HCT116 (cell line): ENCODE results near the gene PRELID1. TPM values are rescaled to one million over a fixed set of nuclear protein-coding genes. Genes with fewer than 3 reads are reported as not detected.

ENCODE experiments used
- ATAC-seq: fragments of 200-7000 bp; cut with Tn5 transposase; 2 replicates; pipeline ENCODE4 v1.9.1; 2020; ENCODE audit warnings: mild to moderate bottlenecking, moderate library complexity
- BruUV-seq: library from RNA; stranded (reverse); fragments of 400-500 nt; replicated peaks from 2 replicates; lab custom pipeline; 2021; lab: Mats Ljungman, UMichigan
- CTCF ChIA-PET: fragments of 300-600 bp; sonication (Branson Sonifier 250); formaldehyde crosslinking; loops from one replicate; lab custom pipeline; 2021; ENCODE audit warnings: antibody characterized with exemption; lab: Charles Lee
- POLR2A ChIA-PET: fragments of 300-600, 350-600 bp; sonication (Branson Sonifier 250); formaldehyde crosslinking; loops from one replicate; lab custom pipeline; 2021; ENCODE audit warnings: antibody characterized with exemption; lab: Charles Lee
- RAD21 ChIA-PET, 2 experiments: fragments of 300-600 bp; sonication (Branson Sonifier 250); formaldehyde crosslinking; loops; one replicate each; lab custom pipeline; 2023; ENCODE audit warnings: low total read pairs in 2 of 2; ENCODE audit not compliant: uncharacterized antibody in 2 of 2, unreplicated experiment in 2 of 2, low non-redundant PET in 1 of 2; lab: Charles Lee
- DNase-seq: peaks from one replicate; pipeline ENCODE4 v3.0.0-alpha.2; 2010; ENCODE audit warnings: low read depth, low spot score
- H2AFZ ChIP-seq: fragments of 200-600 bp; shearing (Covaris generic), sonication (generic); 2 replicates; pipeline ENCODE4 v1.6.1; 2017; ENCODE audit warnings: low read depth, mixed run types, mixed read lengths, antibody characterized with exemption, low read length; ENCODE audit not compliant: poor library complexity, severe bottlenecking
- H3K27ac ChIP-seq: 2 replicates; pipeline ENCODE4 v1.5.1; 2012; ENCODE audit warnings: low read depth, low read length
- H3K27me3 ChIP-seq: fragments of 200-600 bp; sonication (generic); 2 replicates; pipeline ENCODE4 v1.6.1; 2016; ENCODE audit warnings: mixed run types, low read length, mixed read lengths; ENCODE audit not compliant: insufficient read depth
- H3K36me3 ChIP-seq, 2 experiments: fragments of 200-500 bp in 1 of 2; fragments of 200-600 bp in 1 of 2; sonication (Bioruptor generic) in 1 of 2; sonication (generic) in 1 of 2; 2 replicates each; pipeline versions ENCODE4 v1.5.1 to v1.6.1; 2014 to 2016; ENCODE audit warnings: low read length in 2 of 2, inconsistent platforms in 1 of 2, mixed read lengths in 1 of 2, mixed run types in 1 of 2; ENCODE audit not compliant: insufficient read depth in 2 of 2, control insufficient read depth in 1 of 2
- H3K4me1 ChIP-seq, 2 experiments: fragments of 200-600 bp in 1 of 2; sonication (generic) in 1 of 2; 2 replicates each; pipeline versions ENCODE4 v1.5.1 to v1.6.1; 2012 to 2017; ENCODE audit warnings: low read length in 2 of 2, inconsistent platforms in 1 of 2, mild to moderate bottlenecking in 1 of 2, mixed read lengths in 1 of 2, mixed run types in 1 of 2, moderate library complexity in 1 of 2; ENCODE audit not compliant: insufficient read depth in 2 of 2, control insufficient read depth in 1 of 2
- H3K4me2 ChIP-seq: fragments of 200-600 bp; sonication (generic); 2 replicates; pipeline ENCODE4 v1.6.1; 2017; ENCODE audit warnings: mixed run types, low read length, mixed read lengths
- H3K4me3 ChIP-seq, 2 experiments: fragments of 200-600 bp in 1 of 2; sonication (generic) in 1 of 2; replicated peaks in 1 of 2; 2 replicates each; pipeline ENCODE4 v1.5.1; 2011 to 2016; ENCODE audit warnings: low read length in 2 of 2, control low read depth in 1 of 2, low read depth in 1 of 2, mild to moderate bottlenecking in 1 of 2, mixed read lengths in 1 of 2, mixed run types in 1 of 2
- H3K79me2 ChIP-seq: fragments of 200-600 bp; sonication (generic); 2 replicates; pipeline ENCODE4 v1.6.1; 2017; ENCODE audit warnings: mild to moderate bottlenecking, mixed run types, low read length, moderate library complexity, mixed read lengths; ENCODE audit not compliant: insufficient read depth
- H3K9ac ChIP-seq: fragments of 200-600 bp; sonication (generic); 2 replicates; pipeline ENCODE4 v1.6.1; 2016; ENCODE audit warnings: low read length, mixed read lengths
- H3K9me2 ChIP-seq: fragments of 200-600 bp; sonication (generic), shearing (Covaris generic); 2 replicates; pipeline ENCODE4 v1.6.1; 2017; ENCODE audit warnings: mixed run types, mild to moderate bottlenecking, moderate library complexity; ENCODE audit not compliant: insufficient read depth
- H3K9me3 ChIP-seq, 2 experiments: fragments of 200-500 bp in 1 of 2; fragments of 200-600 bp in 1 of 2; sonication (Bioruptor generic) in 1 of 2; sonication (generic) in 1 of 2; 2 replicates each; pipeline ENCODE4 v1.6.1; 2014 to 2017; ENCODE audit warnings: low read length in 2 of 2, mixed read lengths in 2 of 2, inconsistent platforms in 1 of 2, low read depth in 1 of 2, mild to moderate bottlenecking in 1 of 2, mixed run types in 1 of 2, moderate library complexity in 1 of 2; ENCODE audit not compliant: control insufficient read depth in 1 of 2, insufficient read depth in 1 of 2
- H4K20me1 ChIP-seq: fragments of 200-600 bp; sonication (generic), shearing (Covaris generic); 2 replicates; pipeline ENCODE4 v1.6.1; 2017; ENCODE audit warnings: mixed run types, mild to moderate bottlenecking, moderate library complexity; ENCODE audit not compliant: insufficient read depth
- CBX3 ChIP-seq: IDR thresholded peaks from 2 replicates; pipeline ENCODE4 v1.6.1; 2012; ENCODE audit warnings: low read depth
- CEBPB ChIP-seq: IDR thresholded peaks from 2 replicates; pipeline ENCODE4 v1.6.1; 2012; ENCODE audit warnings: low read depth
- EGR1 ChIP-seq: IDR thresholded peaks from 2 replicates; pipeline ENCODE4 v1.6.1; 2012; ENCODE audit warnings: low read depth
- ELF1 ChIP-seq: IDR thresholded peaks from 2 replicates; pipeline ENCODE4 v1.6.1; 2012; ENCODE audit warnings: low read depth, borderline replicate concordance
- EZH2 ChIP-seq: fragments of 200-600 bp; sonication (generic); IDR thresholded peaks from 2 replicates; pipeline ENCODE4 v1.6.1; 2017; ENCODE audit warnings: antibody characterized with exemption, mixed run types
- FOSL1 ChIP-seq: IDR thresholded peaks from 2 replicates; pipeline ENCODE4 v1.6.1; 2012; ENCODE audit warnings: low read depth
- JUND ChIP-seq: IDR thresholded peaks from 2 replicates; pipeline ENCODE4 v1.6.1; 2012
- POLR2A ChIP-seq: IDR thresholded peaks from 2 replicates; pipeline ENCODE4 v1.7.0; 2011; ENCODE audit warnings: borderline replicate concordance; ENCODE audit not compliant: insufficient read depth, insufficient read length; ENCODE audit errors: extremely low read depth
- POLR2AphosphoS5 ChIP-seq: IDR thresholded peaks from 2 replicates; pipeline ENCODE4 v1.6.1; 2011; ENCODE audit warnings: mild to moderate bottlenecking, low read depth, low read length, moderate library complexity
- RAD21 ChIP-seq: IDR thresholded peaks from 2 replicates; pipeline ENCODE4 v1.6.1; 2012; ENCODE audit warnings: low read depth, mild to moderate bottlenecking
- SIN3A ChIP-seq: IDR thresholded peaks from 2 replicates; pipeline ENCODE4 v1.6.1; 2012; ENCODE audit warnings: low read depth
- SP1 ChIP-seq: IDR thresholded peaks from 2 replicates; pipeline ENCODE4 v1.6.1; 2012; ENCODE audit warnings: low read depth
- SRF ChIP-seq: IDR thresholded peaks from 2 replicates; pipeline ENCODE4 v1.6.1; 2012; ENCODE audit warnings: low read depth
- TCF7L2 ChIP-seq: IDR thresholded peaks from 2 replicates; pipeline ENCODE4 v1.7.0; 2011; ENCODE audit warnings: borderline replicate concordance, inconsistent platforms; ENCODE audit not compliant: insufficient read depth, insufficient read length; ENCODE audit errors: extremely low read depth
- YY1 ChIP-seq: IDR thresholded peaks from 2 replicates; pipeline ENCODE4 v1.6.1; 2011; ENCODE audit warnings: low read length, low read depth, moderate library complexity, mild to moderate bottlenecking; ENCODE audit not compliant: insufficient replicate concordance; ENCODE audit errors: extremely low read depth
- ZFX ChIP-seq: fragments of 450-650 bp; IDR thresholded peaks from 2 replicates; pipeline ENCODE4 v1.6.1; 2017
- intact Hi-C: fragments of 100-400 bp; cut with micrococcal nuclease; formaldehyde crosslinking; loops from 2 replicates; pipeline ENCODE4 v1.10.0; 2022
- total RNA-seq: library from RNA; stranded (reverse); gene quantifications from one replicate; pipeline ENCODE4 v1.2.1, GENCODE V29; 2021; ENCODE audit not compliant: unreplicated experiment
- TF ChIP-seq, protein P1 (sequence below): IDR thresholded peaks from 2 replicates; pipeline ENCODE4 v1.6.1; 2012
- TF ChIP-seq, protein P2 (sequence below): IDR thresholded peaks from 2 replicates; pipeline ENCODE4 v1.6.1; 2012
- TF ChIP-seq, protein P3 (sequence below), 3 experiments: fragments of 200-600 bp in 1 of 3; sonication (generic) in 1 of 3; IDR thresholded peaks in 2 of 3; conservative IDR thresholded peaks in 1 of 3; 2 replicates each; pipeline ENCODE4 v1.5.1; 2012 to 2017; ENCODE audit warnings: low read depth in 2 of 3, low read length in 2 of 3, antibody characterized with exemption in 1 of 3, borderline replicate concordance in 1 of 3, control low read depth in 1 of 3, mild to moderate bottlenecking in 1 of 3, mixed read lengths in 1 of 3, mixed run types in 1 of 3, moderate library complexity in 1 of 3; ENCODE audit not compliant: insufficient read depth in 1 of 3

The PRELID1 gene
- total RNA-seq, 1 experiment from 2014 or later = 223 TPM

DNA sequence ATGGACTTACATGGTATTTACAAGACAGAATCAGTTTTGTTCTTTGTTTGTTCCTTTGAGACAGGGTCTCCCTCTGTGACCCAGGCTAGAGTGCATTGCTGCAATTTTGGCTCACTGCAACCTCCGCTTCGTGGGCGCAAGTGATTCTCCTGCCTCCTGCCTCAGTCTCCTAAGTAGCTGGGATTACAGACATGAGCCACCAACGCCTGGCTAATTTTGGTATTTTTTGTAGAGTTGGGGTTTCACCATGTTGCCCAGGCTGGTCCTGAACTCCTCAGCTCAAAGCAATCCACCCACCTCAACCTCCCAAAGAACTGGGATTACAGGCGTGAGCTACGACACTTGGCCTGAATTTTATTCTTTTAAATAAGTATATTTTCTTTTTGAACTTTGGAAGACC lies 27.7 kb upstream of the PRELID1 start:
- BruUV-seq = no TSS peak

DNA sequence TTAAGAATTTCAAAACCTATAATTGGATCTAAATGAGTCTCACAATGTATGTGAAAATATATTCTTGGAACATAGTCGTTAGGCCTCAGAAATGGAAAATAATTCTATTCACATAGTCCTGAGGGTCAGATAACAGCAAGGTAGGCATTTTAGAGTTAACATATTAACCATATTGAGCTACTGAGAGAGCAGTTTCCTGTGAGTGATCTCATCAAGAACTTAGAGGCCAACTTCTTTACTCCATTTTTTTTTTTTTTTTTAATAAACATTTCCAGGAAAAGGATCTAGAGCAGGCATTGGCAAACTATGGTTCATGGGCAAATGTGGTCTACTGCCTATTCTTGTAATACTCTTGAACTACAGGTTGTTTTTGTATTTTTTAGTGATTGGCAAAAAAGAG lies 26.7 kb upstream of the PRELID1 start:
- Histone ChIP-seq H3K4me3 (no peak overlapping the region), H3K27me3 (no peaks in the 10 kb centered on the region), H3K27ac (no peak overlapping the region), H3K9ac (no peak overlapping the region), H3K9me2 (no peaks in the 10 kb centered on the region), H4K20me1 (no peaks in the 10 kb centered on the region), H3K9me3 (no peaks in the 10 kb centered on the region), H3K4me2 (no peak overlapping the region), H3K36me3 (peaks cover 17 to 24% of the 10 kb centered on the region in 2 experiments; a peak in 3 of 4 replicates), H3K4me1 (no peaks in the 10 kb centered on the region), H3K79me2 (no peaks in the 10 kb centered on the region), H2AFZ (no peak overlapping the region)
- intact Hi-C loops = no loop called here
- DNase-seq (no peak), ATAC-seq (no peak)
- POLR2A ChIA-PET = no interaction called here
- RAD21 ChIA-PET = no interaction called here
- CTCF ChIA-PET = interaction anchor here (1.0 kb wide), 1 partner anchor 56 kb away, joined by 3 read pairs; no protein-coding TSS in a partner anchor
- BruUV-seq = no TSS peak
- TF ChIP-seq SP1 (no peak), EZH2 (no peak), CEBPB (no peak), POLR2A (no peak), RAD21 (no peak), YY1 (no peak), EGR1 (no peak), JUND (no peak), ELF1 (no peak), TCF7L2 (no peak), SIN3A (no peak), CBX3 (no peak), POLR2AphosphoS5 (no peak)
- TF ChIP-seq, protein P1, sequence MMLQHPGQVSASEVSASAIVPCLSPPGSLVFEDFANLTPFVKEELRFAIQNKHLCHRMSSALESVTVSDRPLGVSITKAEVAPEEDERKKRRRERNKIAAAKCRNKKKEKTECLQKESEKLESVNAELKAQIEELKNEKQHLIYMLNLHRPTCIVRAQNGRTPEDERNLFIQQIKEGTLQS = no peak
- TF ChIP-seq, protein P2, sequence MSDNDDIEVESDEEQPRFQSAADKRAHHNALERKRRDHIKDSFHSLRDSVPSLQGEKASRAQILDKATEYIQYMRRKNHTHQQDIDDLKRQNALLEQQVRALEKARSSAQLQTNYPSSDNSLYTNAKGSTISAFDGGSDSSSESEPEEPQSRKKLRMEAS = no peak

More for the DNA sequence above, 27.7 kb upstream of the PRELID1 start:
- no peak for ATAC-seq
- no peak overlapping the region for H3K4me3 ChIP-seq
- TF ChIP-seq, protein P3, sequence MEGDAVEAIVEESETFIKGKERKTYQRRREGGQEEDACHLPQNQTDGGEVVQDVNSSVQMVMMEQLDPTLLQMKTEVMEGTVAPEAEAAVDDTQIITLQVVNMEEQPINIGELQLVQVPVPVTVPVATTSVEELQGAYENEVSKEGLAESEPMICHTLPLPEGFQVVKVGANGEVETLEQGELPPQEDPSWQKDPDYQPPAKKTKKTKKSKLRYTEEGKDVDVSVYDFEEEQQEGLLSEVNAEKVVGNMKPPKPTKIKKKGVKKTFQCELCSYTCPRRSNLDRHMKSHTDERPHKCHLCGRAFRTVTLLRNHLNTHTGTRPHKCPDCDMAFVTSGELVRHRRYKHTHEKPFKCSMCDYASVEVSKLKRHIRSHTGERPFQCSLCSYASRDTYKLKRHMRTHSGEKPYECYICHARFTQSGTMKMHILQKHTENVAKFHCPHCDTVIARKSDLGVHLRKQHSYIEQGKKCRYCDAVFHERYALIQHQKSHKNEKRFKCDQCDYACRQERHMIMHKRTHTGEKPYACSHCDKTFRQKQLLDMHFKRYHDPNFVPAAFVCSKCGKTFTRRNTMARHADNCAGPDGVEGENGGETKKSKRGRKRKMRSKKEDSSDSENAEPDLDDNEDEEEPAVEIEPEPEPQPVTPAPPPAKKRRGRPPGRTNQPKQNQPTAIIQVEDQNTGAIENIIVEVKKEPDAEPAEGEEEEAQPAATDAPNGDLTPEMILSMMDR (IDR thresholded peaks at IDR 0.05 in 2 of 3, conservative IDR thresholded peaks at IDR 0.05 in 1 of 3; ENCODE audit: borderline replicate concordance in 1 of 3, insufficient read depth in 1 of 3, low read depth in 2 of 3, low read length in 2 of 3) = no peak
- TF ChIP-seq FOSL1 (no peak), YY1 (no peak), CBX3 (no peak), JUND (no peak), SIN3A (no peak), SRF (no peak), RAD21 (no peak), POLR2AphosphoS5 (no peak), ZFX (no peak), EGR1 (no peak), ELF1 (no peak)
- TF ChIP-seq, all 23 proteins: peak for 0
- Histone ChIP-seq H2AFZ (no peak overlapping the region), H3K36me3 (peaks cover 10 to 24% of the 10 kb centered on the region in 2 experiments; a peak in 3 of 4 replicates), H4K20me1 (no peaks in the 10 kb centered on the region), H3K9me3 (no peaks in the 10 kb centered on the region), H3K27ac (no peak overlapping the region), H3K4me1 (no peaks in the 10 kb centered on the region), H3K79me2 (no peaks in the 10 kb centered on the region), H3K9ac (no peak overlapping the region), H3K9me2 (no peaks in the 10 kb centered on the region), H3K27me3 (no peaks in the 10 kb centered on the region), H3K4me2 (no peak overlapping the region)
- POLR2A ChIA-PET = no interaction called here
- CTCF ChIA-PET = no interaction called here
- DNase-seq = no peak
- intact Hi-C loops = no loop called here
- RAD21 ChIA-PET = no interaction called here
